Upper lobe of right lung (tissue), 1 donor: ENCODE measurements around the gene NUPR2. TPM values are rescaled to one million over a fixed set of nuclear protein-coding genes. Genes with fewer than 3 reads are reported as not detected.
A peak's percentile ranks its signal among the peaks of the same experiment; 100 is the strongest.
"Not testable (repeated sequence)": the region's sequence is repeated elsewhere in the genome, so short reads cannot be mapped to it uniquely, and the experiment has no call there.

Experiments used
- ATAC-seq: fragments of 200-7000 bp; cut with Tn5 transposase; one replicate; pipeline ENCODE4 v1.9.1; 2020; ENCODE audit warnings: mild to moderate bottlenecking, moderate library complexity
- DNase-seq: peaks from one replicate; pipeline ENCODE4 v3.0.0-alpha.2; 2020
- H3K27ac ChIP-seq: fragments of 200-600 bp; one replicate; pipeline ENCODE4 v1.8.0; 2022
- H3K27me3 ChIP-seq: fragments of 200-600 bp; one replicate; pipeline ENCODE4 v1.8.0; 2022; ENCODE audit warnings: mild to moderate bottlenecking
- H3K36me3 ChIP-seq: fragments of 200-600 bp; one replicate; pipeline ENCODE4 v1.8.0; 2022
- H3K4me1 ChIP-seq: fragments of 200-600 bp; one replicate; pipeline ENCODE4 v1.8.0; 2022
- H3K4me3 ChIP-seq: fragments of 200-600 bp; one replicate; pipeline ENCODE4 v1.8.0; 2022; ENCODE audit warnings: mild to moderate bottlenecking
- H3K9me3 ChIP-seq: fragments of 200-600 bp; one replicate; pipeline ENCODE4 v1.8.0; 2022
- intact Hi-C: fragments of 100-400 bp; cut with DNase I; formaldehyde crosslinking; loops from one replicate; pipeline ENCODE4 v1.11.0; 2022
- total RNA-seq: library from RNA; stranded (reverse); fragmentation: NEBNext Ultra II Directional; extraction: Animal tissue kit (Norgen Biotek cat#: 25700); gene quantifications from one replicate; pipeline ENCODE4 v1.2.1, GENCODE V29; 2021
- TF ChIP-seq, protein P1 (sequence below): fragments of 200-600 bp; IDR thresholded peaks from one replicate; pipeline ENCODE4 v1.8.0; 2022; ENCODE audit warnings: antibody characterized with exemption
- donor health status: DM: no; HTN: yes; CAD: no; lungs with severe emphysema.

The NUPR2 gene
- total RNA-seq, 1 donor from 2014 or later, result 0.98 TPM

DNA sequence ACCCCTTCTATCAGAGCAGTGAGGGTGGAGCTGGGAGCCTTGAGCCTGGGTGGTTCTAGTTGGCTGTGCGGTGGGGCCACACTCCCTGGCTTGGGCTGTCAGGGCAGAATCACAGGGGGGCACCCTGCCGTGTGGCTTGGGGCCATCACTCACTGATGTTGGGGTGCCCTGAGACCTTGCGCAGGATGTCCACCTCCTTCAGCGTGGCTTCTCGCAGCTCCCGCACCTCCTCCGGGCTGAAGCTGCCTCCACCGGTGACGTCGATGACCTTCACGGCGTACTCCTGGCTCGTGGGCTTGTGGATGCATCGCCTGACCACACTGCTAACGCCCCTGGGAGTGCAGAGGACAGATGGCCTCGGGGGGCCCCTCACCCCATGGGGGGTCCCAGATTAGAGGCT lies 28.8 kb downstream of the NUPR2 start:
- Histone ChIP-seq H3K36me3 (peaks cover 16% of the 10 kb centered on the region), H3K27me3 (no peaks in the 10 kb centered on the region), H3K4me3 (no peak overlapping the region), H3K9me3 (no peaks in the 10 kb centered on the region), H3K4me1 (no peaks in the 10 kb centered on the region), H3K27ac (no peak overlapping the region)
- DNase-seq (no peak), ATAC-seq (no peak)
- TF ChIP-seq, protein P1, sequence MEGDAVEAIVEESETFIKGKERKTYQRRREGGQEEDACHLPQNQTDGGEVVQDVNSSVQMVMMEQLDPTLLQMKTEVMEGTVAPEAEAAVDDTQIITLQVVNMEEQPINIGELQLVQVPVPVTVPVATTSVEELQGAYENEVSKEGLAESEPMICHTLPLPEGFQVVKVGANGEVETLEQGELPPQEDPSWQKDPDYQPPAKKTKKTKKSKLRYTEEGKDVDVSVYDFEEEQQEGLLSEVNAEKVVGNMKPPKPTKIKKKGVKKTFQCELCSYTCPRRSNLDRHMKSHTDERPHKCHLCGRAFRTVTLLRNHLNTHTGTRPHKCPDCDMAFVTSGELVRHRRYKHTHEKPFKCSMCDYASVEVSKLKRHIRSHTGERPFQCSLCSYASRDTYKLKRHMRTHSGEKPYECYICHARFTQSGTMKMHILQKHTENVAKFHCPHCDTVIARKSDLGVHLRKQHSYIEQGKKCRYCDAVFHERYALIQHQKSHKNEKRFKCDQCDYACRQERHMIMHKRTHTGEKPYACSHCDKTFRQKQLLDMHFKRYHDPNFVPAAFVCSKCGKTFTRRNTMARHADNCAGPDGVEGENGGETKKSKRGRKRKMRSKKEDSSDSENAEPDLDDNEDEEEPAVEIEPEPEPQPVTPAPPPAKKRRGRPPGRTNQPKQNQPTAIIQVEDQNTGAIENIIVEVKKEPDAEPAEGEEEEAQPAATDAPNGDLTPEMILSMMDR, result no peak
- intact Hi-C loops, result no loop called here

DNA sequence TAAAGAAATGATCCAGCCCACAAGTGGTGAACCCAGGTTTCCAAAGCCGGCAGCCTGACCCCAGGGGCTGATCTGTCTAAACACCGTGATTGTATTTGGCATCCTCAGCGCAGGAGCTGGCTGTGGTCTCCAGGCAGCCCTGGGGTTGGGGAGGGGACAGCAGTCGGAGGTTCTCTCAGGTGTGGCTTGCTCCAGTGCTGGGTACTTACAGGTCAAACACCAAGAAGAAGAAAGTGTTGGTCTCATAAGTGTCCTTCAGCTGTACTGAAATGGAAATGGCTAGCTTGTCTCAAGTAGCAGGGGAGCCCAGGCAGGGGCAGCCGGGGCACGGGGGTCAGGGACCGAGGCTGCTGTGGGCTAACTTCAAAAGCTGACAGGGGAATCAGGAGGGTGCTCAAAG lies 29.5 kb downstream of the NUPR2 start:
- H3K4me3 ChIP-seq, result no peak overlapping the region
- H3K27me3 ChIP-seq, result no peaks in the 10 kb centered on the region
- no peaks in the 10 kb centered on the region for H3K4me1 ChIP-seq
- H3K9me3 ChIP-seq, result no peaks in the 10 kb centered on the region
- no peak overlapping the region for H3K27ac ChIP-seq
- intact Hi-C loops, result no loop called here
- H3K36me3 ChIP-seq, result peaks cover 16% of the 10 kb centered on the region
- DNase-seq (no peak), ATAC-seq (no peak)
- TF ChIP-seq, protein P1, result no peak

DNA sequence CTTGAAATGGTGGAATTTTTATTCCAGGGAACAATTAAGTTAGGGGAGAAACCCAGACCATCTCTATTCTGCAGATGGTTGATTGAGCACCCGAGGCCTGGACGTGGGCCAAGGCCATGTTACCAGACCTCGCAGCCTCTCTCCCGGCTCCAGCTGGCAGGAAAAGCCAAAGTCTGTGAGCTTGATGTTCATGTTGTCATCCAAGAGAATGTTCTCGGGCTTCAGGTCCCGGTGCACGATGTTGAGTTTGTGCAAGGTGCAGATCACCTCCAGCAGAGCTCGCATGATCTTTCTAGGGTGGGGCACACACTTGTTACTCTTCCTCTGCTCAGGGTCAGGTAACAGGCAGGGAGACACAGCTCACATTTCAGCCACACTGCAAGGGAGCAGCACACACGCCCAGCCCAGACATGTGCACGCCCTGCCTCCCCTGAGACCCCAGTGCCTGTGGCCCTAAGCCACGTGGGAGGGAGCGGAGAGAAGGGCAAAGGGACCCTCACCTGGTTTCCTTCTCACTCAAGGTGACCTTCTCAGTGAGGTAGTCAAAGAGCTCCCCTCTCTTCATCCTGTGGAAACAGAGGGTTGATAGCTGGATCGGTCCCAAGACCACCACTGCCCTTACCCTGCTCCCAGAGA lies 32.9 kb downstream of the NUPR2 start:
- DNase-seq (peak; percentile 59), ATAC-seq (no peak)
- H3K4me3 ChIP-seq, result no peak overlapping the region
- H3K9me3 ChIP-seq, result no peaks in the 10 kb centered on the region
- intact Hi-C loops, result no loop called here
- H3K27ac ChIP-seq, result no peak overlapping the region
- peaks cover 31% of the 10 kb centered on the region for H3K36me3 ChIP-seq
- no peaks in the 10 kb centered on the region for H3K27me3 ChIP-seq
- TF ChIP-seq, protein P1, result no peak
- H3K4me1 ChIP-seq, result peaks cover 9% of the 10 kb centered on the region

DNA sequence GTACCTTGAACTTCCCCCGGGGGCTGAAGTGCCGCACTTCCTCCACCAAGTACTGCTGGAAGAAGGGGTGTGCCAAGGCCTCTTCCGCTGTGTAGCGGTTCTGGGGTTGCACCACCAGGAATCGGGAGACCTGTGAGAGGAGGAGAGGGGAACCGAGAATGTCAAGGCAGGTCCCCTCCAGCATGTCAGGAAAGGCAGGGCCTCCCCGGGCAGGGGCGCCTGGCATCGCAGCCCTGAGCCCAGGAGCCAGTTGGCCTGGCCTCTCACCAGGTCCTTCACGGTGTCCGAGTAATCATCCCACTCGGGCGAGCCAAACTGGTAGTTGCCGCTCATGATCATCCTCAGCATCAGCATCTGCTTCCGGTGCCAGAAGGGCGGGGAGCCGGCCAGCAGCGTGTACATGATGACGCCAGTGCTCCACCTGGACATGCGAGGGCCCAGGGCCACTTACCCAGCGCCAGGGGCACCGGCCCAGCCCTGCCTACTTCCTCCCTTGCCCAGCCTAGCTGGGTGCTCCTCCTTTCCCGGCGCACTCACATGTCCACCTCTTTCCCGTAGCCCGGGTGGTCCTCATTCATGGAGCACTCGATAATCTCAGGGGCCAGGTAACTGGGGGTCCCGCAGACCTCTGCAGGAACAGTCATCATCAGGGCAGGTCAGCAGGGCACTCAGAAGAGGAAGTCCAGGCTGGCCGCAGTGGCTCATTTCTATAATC lies 34.4 kb downstream of the NUPR2 start:
- H3K27ac ChIP-seq, result no peak overlapping the region
- DNase-seq (peak; percentile 52), ATAC-seq (no peak)
- no peaks in the 10 kb centered on the region for H3K9me3 ChIP-seq
- no peaks in the 10 kb centered on the region for H3K27me3 ChIP-seq
- TF ChIP-seq, protein P1, result no peak
- H3K36me3 ChIP-seq, result peaks cover 39% of the 10 kb centered on the region
- no peak overlapping the region for H3K4me3 ChIP-seq
- peaks cover 9% of the 10 kb centered on the region for H3K4me1 ChIP-seq
- intact Hi-C loops, result no loop called here

DNA sequence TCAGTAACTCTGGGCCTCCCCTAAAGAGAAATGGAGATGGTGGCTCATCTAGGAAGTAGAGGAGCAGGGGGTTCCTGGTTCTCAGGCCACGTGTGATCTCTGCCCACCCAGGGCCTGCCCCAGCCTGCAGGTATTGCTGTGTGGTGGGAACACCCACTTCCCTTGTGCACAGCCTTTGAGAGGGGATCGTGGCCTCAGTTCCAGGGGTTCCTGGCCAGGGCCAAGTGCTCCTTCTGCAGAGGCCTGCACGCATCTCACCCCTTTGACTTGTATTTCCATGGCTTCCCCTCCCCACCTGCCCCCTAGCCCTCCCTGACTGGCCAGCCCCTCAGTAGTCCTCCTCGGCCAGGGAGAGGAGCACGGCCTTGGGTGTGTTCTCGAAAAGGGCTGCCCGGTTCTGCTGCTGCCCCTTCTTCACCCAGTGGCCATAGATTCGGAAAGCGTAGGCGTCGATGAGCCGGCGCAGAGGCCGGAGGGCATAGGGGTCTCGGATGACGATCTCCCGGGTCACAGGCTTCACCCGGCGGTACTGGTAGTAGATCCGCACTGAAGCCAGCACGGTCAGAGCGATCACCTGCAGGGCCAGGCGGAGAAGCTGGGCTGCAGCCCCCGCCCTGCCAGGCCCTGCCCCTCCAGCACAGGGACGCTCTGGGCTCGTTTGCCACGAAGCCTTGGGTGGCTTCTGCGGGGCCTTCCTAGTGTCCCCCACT lies 35.3 kb downstream of the NUPR2 start:
- H3K4me3 ChIP-seq, H3K9me3 ChIP-seq, H3K4me1 ChIP-seq, H3K27me3 ChIP-seq, intact Hi-C loops, H3K27ac ChIP-seq, ATAC-seq: not testable (repeated sequence)
- peak; percentile 57 for DNase-seq
- peaks cover 39% of the 10 kb centered on the region for H3K36me3 ChIP-seq
